ENCODE results near the gene OR56B1.

The OR56B1 gene

GRCh38 chr11:5726351-5726750 lies 9.9 kb upstream of the OR56B1 start:
- TF ChIP-seq CTCF (conservative IDR thresholded peaks at IDR 0.05; ENCODE audit: low read depth, low read length), result no peak
- no peak for DNase-seq (ENCODE audit: low read depth)
- H3K4me3 ChIP-seq (ENCODE audit: low read length), result no peak overlapping the region

- DNase-seq (ENCODE audit: low read depth), result no peak
- no peak overlapping the region for H3K4me3 ChIP-seq (ENCODE audit: low read length)
- TF ChIP-seq CTCF (conservative IDR thresholded peaks at IDR 0.05; ENCODE audit: low read depth, low read length), result no peak
Measured at GRCh38 chr11:5727691-5728090, 8.6 kb upstream of the OR56B1 start.

GRCh38 chr11:5737091-5737490 lies 843 bp downstream of the OR56B1 start:
- H3K4me3 ChIP-seq (ENCODE audit: low read length), result no peak overlapping the region
- DNase-seq (ENCODE audit: low read depth), result peak; percentile 51
- TF ChIP-seq CTCF (conservative IDR thresholded peaks at IDR 0.05; ENCODE audit: low read depth, low read length), result no peak

GRCh38 chr11:5737670-5738392 lies 1.6 kb downstream of the OR56B1 start:
- DNase-seq (ENCODE audit: low read depth), result peak; percentile 24
- TF ChIP-seq CTCF (conservative IDR thresholded peaks at IDR 0.05; ENCODE audit: low read depth, low read length), result no peak
- H3K4me3 ChIP-seq (ENCODE audit: low read length), result no peak overlapping the region

- no peak for DNase-seq (ENCODE audit: low read depth)
Measured at GRCh38 chr11:5738431-5738830, 2.2 kb downstream of the OR56B1 start.

GRCh38 chr11:5746614-5747013 lies 10.4 kb downstream of the OR56B1 start:
- no peak overlapping the region for H3K4me3 ChIP-seq (ENCODE audit: low read length)
- TF ChIP-seq CTCF (conservative IDR thresholded peaks at IDR 0.05; ENCODE audit: low read depth, low read length), result no peak
- no peak for DNase-seq (ENCODE audit: low read depth)

More at GRCh38 chr11:5738431-5738830, 2.2 kb downstream of the OR56B1 start:
- H3K4me3 ChIP-seq (ENCODE audit: low read length), result no peak overlapping the region
- TF ChIP-seq CTCF (conservative IDR thresholded peaks at IDR 0.05; ENCODE audit: low read depth, low read length), result no peak

GRCh38 chr11:5749836-5750235 lies 13.6 kb downstream of the OR56B1 start:
- TF ChIP-seq CTCF (conservative IDR thresholded peaks at IDR 0.05; ENCODE audit: low read depth, low read length), result no peak
- no peak overlapping the region for H3K4me3 ChIP-seq (ENCODE audit: low read length)
- no peak for DNase-seq (ENCODE audit: low read depth)

All from retinal pigment epithelial cell (primary cell).